ENCODE results near the gene RPRD1B.

The RPRD1B gene

GRCh38 chr20:38013887-38014286 lies 19.7 kb upstream of the RPRD1B start:
- peaks cover 95% of the 10 kb centered on the region for H3K36me3 ChIP-seq (ENCODE audit: low read depth)
- ATAC-seq (ENCODE audit: low read depth) (no peak), DNase-seq (ENCODE audit: low spot score) (no peak)
- no peaks in the 10 kb centered on the region for H3K27me3 ChIP-seq (ENCODE audit: insufficient read depth, poor library complexity, severe bottlenecking)
- H3K4me3 ChIP-seq (ENCODE audit: severe bottlenecking): no peak overlapping the region
- H3K27ac ChIP-seq (ENCODE audit: poor library complexity, severe bottlenecking): no peak overlapping the region
- TF ChIP-seq CTCF (IDR thresholded peaks at IDR 0.05; ENCODE audit: poor library complexity, severe bottlenecking): no peak
- H3K9me3 ChIP-seq (ENCODE audit: severe bottlenecking): peaks cover 11% of the 10 kb centered on the region
- no peaks in the 10 kb centered on the region for H3K4me1 ChIP-seq (ENCODE audit: insufficient read depth, poor library complexity, severe bottlenecking)

- peaks cover 77% of the 10 kb centered on the region for H3K36me3 ChIP-seq (ENCODE audit: low read depth)
- no peaks in the 10 kb centered on the region for H3K4me1 ChIP-seq (ENCODE audit: insufficient read depth, poor library complexity, severe bottlenecking)
- no peak overlapping the region for H3K4me3 ChIP-seq (ENCODE audit: severe bottlenecking)
- H3K9me3 ChIP-seq (ENCODE audit: severe bottlenecking): peaks cover 15% of the 10 kb centered on the region
- H3K27me3 ChIP-seq (ENCODE audit: insufficient read depth, poor library complexity, severe bottlenecking): no peaks in the 10 kb centered on the region
- no peak for TF ChIP-seq CTCF (IDR thresholded peaks at IDR 0.05; ENCODE audit: poor library complexity, severe bottlenecking)
- no peak for DNase-seq (ENCODE audit: low spot score)
- H3K27ac ChIP-seq (ENCODE audit: poor library complexity, severe bottlenecking): no peak overlapping the region
- no peak for ATAC-seq (ENCODE audit: low read depth)
These were observed 15.6 kb upstream of the RPRD1B start for GRCh38 chr20:38017959-38018358.

GRCh38 chr20:38018385-38018784 lies 15.2 kb upstream of the RPRD1B start:
- peaks cover 76% of the 10 kb centered on the region for H3K36me3 ChIP-seq (ENCODE audit: low read depth)
- DNase-seq (ENCODE audit: low spot score): no peak
- TF ChIP-seq CTCF (IDR thresholded peaks at IDR 0.05; ENCODE audit: poor library complexity, severe bottlenecking): no peak
- H3K27me3 ChIP-seq (ENCODE audit: insufficient read depth, poor library complexity, severe bottlenecking): no peaks in the 10 kb centered on the region
- H3K27ac ChIP-seq (ENCODE audit: poor library complexity, severe bottlenecking): no peak overlapping the region
- no peak overlapping the region for H3K4me3 ChIP-seq (ENCODE audit: severe bottlenecking)
- no peak for ATAC-seq (ENCODE audit: low read depth)
- H3K4me1 ChIP-seq (ENCODE audit: insufficient read depth, poor library complexity, severe bottlenecking): no peaks in the 10 kb centered on the region
- peaks cover 15% of the 10 kb centered on the region for H3K9me3 ChIP-seq (ENCODE audit: severe bottlenecking)

- Histone ChIP-seq H3K36me3 (ENCODE audit: low read depth) (peaks cover 73% of the 10 kb centered on the region), H3K4me1 (ENCODE audit: insufficient read depth, poor library complexity, severe bottlenecking) (no peaks in the 10 kb centered on the region), H3K4me3 (ENCODE audit: severe bottlenecking) (no peak overlapping the region), H3K9me3 (ENCODE audit: severe bottlenecking) (peaks cover 15% of the 10 kb centered on the region), H3K27me3 (ENCODE audit: insufficient read depth, poor library complexity, severe bottlenecking) (no peaks in the 10 kb centered on the region), H3K27ac (ENCODE audit: poor library complexity, severe bottlenecking) (no peak overlapping the region)
- no peak for TF ChIP-seq CTCF (IDR thresholded peaks at IDR 0.05; ENCODE audit: poor library complexity, severe bottlenecking)
- ATAC-seq (ENCODE audit: low read depth) (0 out of 3 replicates have a peak, but pooled peaks have one; percentile 11), DNase-seq (ENCODE audit: low spot score) (no peak)
These were observed 12.3 kb upstream of the RPRD1B start for GRCh38 chr20:38021087-38021772.

Data from RWPE2 (cell line).